Spleen (tissue), 11 donors: ENCODE results near the gene MLYCD. TPM values are rescaled to one million over a fixed set of nuclear protein-coding genes. Genes with fewer than 3 reads are reported as not detected.
A peak's percentile ranks its signal among the peaks of the same experiment; 100 is the strongest.

Experiments
- DNase-seq: peaks from one replicate; pipeline ENCODE4 v3.0.0-alpha.2; 2020
- H3K27ac ChIP-seq, 8 donors: fragments of 200-600 bp; sonication (generic) in 7 of 8; 1 replicate in 4 of 8; 2 replicates in 4 of 8; pipeline versions ENCODE4 v1.5.0 to v1.8.0; 2016 to 2021; ENCODE audit warnings: inconsistent platforms in 4 of 8, mild to moderate bottlenecking in 4 of 8, moderate library complexity in 1 of 8
- H3K27me3 ChIP-seq, 7 donors: fragments of 200-600 bp; sonication (generic) in 6 of 7; replicated peaks in 1 of 7; 1 replicate in 4 of 7; 2 replicates in 3 of 7; pipeline versions ENCODE4 v1.5.0 to v1.8.0; 2016 to 2021; ENCODE audit warnings: inconsistent platforms in 3 of 7, mild to moderate bottlenecking in 1 of 7
- H3K36me3 ChIP-seq, 6 donors: fragments of 200-600 bp; sonication (generic) in 5 of 6; 1 replicate in 4 of 6; 2 replicates in 2 of 6; pipeline versions ENCODE4 v1.5.0 to v1.8.0; 2016 to 2021; ENCODE audit warnings: inconsistent platforms in 2 of 6
- H3K4me1 ChIP-seq, 6 donors: fragments of 200-600 bp; sonication (generic) in 5 of 6; 1 replicate in 3 of 6; 2 replicates in 3 of 6; pipeline versions ENCODE4 v1.5.0 to v1.8.0; 2016 to 2021; ENCODE audit warnings: inconsistent platforms in 3 of 6
- H3K4me3 ChIP-seq, 8 donors: fragments of 200-600 bp; sonication (generic) in 7 of 8; 1 replicate in 4 of 8; 2 replicates in 4 of 8; pipeline versions ENCODE4 v1.5.0 to v1.8.0; 2016 to 2021; ENCODE audit warnings: inconsistent platforms in 4 of 8, mild to moderate bottlenecking in 4 of 8, moderate library complexity in 2 of 8
- H3K9me3 ChIP-seq, 8 donors: fragments of 200-600 bp; sonication (generic) in 7 of 8; 1 replicate in 4 of 8; 2 replicates in 4 of 8; pipeline versions ENCODE4 v1.5.0 to v1.8.0; 2016 to 2021; ENCODE audit warnings: inconsistent platforms in 4 of 8
- POLR2A ChIP-seq, 3 donors: fragments of 450-650 bp; IDR thresholded peaks; one replicate each; pipeline ENCODE4 v1.5.1; 2017; ENCODE audit warnings: antibody characterized with exemption in 3 of 3, mild to moderate bottlenecking in 1 of 3
- POLR2AphosphoS5 ChIP-seq, 3 donors: sonication (generic); formaldehyde crosslinking; IDR thresholded peaks; one replicate each; pipeline ENCODE4 v1.5.1; 2017; ENCODE audit warnings: antibody characterized with exemption in 3 of 3
- WGBS, 5 donors: extraction: QIAGEN DNeasy Blood & Tissue Kit in 3 of 5; methylation state at CpG; one replicate each; pipeline versions ENCODE4 v1.1.5 to v1.1.7; 2013 to 2018; 5-methylcytosine and 5-hydroxymethylcytosine counted together
- intact Hi-C: fragments of 100-400 bp; cut with DNase I; formaldehyde crosslinking; loops from one replicate; pipeline ENCODE4 v1.15.0; 2023; ENCODE audit warnings: low total_unique reads
- polyA plus RNA-seq, 3 donors: library from polyadenylated mRNA; stranded (reverse); fragments of 200-250 nt; gene quantifications; one replicate each; pipeline ENCODE4 v1.2.1, GENCODE V29; 2013
- total RNA-seq, 7 donors: library from RNA; depleted of rRNA in 3 of 7; stranded (reverse); fragments of >200 nt in 3 of 7; fragmentation: NEBNext Ultra II Directional in 4 of 7; extraction: Animal tissue kit (Norgen Biotek cat#: 25700) in 4 of 7; gene quantifications; one replicate each; pipeline versions ENCODE4 v1.1.0 to v1.2.1, GENCODE V29; 2016 to 2021
- TF ChIP-seq, protein P1 (sequence below), 11 experiments: fragments of 200-600 bp in 7 of 11; fragments of 450-650 bp in 4 of 11; sonication (generic) in 4 of 11; IDR thresholded peaks in 8 of 11; conservative IDR thresholded peaks in 3 of 11; 1 replicate in 7 of 11; 2 replicates in 4 of 11; pipeline versions ENCODE4 v1.4.0 to v1.8.0; 2016 to 2021; ENCODE audit warnings: antibody characterized with exemption in 11 of 11, inconsistent platforms in 4 of 11, mild to moderate bottlenecking in 1 of 11
- donor health status: healthy with polysubstance abuse.
- donor health status: DM: no; HTN: no; CAD: no; lungs with moderate emphysema.
- donor health status: DM: no; HTN: no; CAD: no.
- donor health status: Bipolar disorder and iron deficiency.
- donor health status: healthy.
- donor health status: DM: no; HTN: no; CAD: no.
- donor health status: DM: yes; HTN: yes; CAD: no.

The MLYCD gene
- total and polyA plus RNA-seq, 10 donors = 2.0 to 14.3 (median 9.9) TPM

DNA sequence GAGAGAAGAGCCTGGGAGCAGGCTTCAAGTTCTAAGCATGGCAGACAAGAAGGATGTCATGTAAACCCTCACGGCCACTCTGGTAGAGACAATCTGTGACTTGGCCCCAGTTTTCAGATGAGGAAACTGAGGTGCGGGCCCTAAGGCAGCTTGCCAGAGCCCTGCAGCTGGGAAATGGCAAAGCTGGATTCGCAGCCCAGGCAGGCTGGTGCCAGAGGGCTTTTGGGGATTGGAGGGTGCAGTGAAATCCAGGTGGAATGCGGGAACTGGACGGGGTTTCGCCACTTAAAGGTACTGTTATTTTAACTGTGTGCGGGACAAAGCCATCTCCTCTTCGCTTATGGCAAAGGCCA, 53.6 kb downstream of the MLYCD start:
- 20 to 41% (median 31%) methylated on average over 6 to 8 of the region's 8 CpGs for WGBS, 5 donors
- peak; percentile 73 for DNase-seq
- intact Hi-C loops = loop anchor here (10.0 kb wide), 2 partner anchors 112 to 222 kb away; no protein-coding TSS in a partner anchor
- Histone ChIP-seq H3K36me3 (peaks cover 0 to 2% (median 0%) of the 10 kb centered on the region in 6 donors), H3K4me1 (peaks cover 0 to 51% (median 34%) of the 10 kb centered on the region in 6 donors), H3K27me3 (peaks cover 0 to 44% (median 5%) of the 10 kb centered on the region in 7 donors), H3K4me3 (peak overlapping the region in 6 of 8 donors; percentile 44 to 77 (median 50)), H3K9me3 (no peaks in the 10 kb centered on the region), H3K27ac (peak overlapping the region in 7 of 8 donors; percentile 81 to 95 (median 88))
- TF ChIP-seq POLR2A (IDR thresholded peaks at IDR 0.05) (no peak), POLR2AphosphoS5 (IDR thresholded peaks at IDR 0.05) (no peak)
- TF ChIP-seq, protein P1, sequence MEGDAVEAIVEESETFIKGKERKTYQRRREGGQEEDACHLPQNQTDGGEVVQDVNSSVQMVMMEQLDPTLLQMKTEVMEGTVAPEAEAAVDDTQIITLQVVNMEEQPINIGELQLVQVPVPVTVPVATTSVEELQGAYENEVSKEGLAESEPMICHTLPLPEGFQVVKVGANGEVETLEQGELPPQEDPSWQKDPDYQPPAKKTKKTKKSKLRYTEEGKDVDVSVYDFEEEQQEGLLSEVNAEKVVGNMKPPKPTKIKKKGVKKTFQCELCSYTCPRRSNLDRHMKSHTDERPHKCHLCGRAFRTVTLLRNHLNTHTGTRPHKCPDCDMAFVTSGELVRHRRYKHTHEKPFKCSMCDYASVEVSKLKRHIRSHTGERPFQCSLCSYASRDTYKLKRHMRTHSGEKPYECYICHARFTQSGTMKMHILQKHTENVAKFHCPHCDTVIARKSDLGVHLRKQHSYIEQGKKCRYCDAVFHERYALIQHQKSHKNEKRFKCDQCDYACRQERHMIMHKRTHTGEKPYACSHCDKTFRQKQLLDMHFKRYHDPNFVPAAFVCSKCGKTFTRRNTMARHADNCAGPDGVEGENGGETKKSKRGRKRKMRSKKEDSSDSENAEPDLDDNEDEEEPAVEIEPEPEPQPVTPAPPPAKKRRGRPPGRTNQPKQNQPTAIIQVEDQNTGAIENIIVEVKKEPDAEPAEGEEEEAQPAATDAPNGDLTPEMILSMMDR (IDR thresholded peaks at IDR 0.05 in 8 of 11, conservative IDR thresholded peaks at IDR 0.05 in 3 of 11) = no peak

DNA sequence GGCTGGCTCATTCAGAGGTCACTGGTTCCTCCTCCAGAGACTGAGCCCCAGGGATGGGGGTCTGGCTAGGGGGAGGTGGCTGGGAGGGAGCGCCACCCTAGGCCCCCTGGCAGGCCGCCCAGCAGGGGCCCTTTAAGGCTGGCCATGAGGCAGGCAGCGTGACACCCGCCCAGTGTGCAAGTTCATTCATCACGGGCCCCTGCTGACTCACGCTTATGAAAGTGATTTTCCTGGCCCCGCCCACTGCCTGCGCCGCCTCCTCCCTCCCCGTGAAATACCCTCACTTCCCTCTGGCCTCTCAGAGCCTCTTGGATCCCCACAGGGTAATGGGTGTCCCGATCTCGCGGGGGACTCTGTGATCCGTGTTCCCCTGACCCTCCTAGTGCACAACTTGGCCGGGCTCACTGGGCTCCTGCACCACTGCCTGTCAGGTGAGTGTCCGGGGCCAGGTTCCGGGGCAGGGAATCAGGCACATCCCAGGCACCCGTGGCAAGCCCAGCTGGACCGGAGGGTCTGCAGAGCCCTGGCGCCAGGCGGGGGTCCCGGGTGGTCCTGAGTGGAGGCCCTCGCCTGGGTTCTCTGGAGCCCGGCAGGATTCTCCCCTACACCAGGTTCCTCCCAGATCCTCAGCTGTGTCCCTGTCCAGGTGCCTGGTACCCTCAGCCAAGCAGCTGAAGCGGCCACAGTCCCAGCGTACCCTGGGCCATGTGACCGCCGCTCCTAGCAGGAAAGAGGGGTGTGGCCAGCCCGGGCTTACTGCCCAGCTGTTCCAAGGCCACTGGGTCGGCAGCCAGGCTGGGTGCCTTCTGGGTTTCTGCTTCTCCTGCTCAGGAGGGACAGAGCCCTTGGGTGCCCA, 54.3 kb downstream of the MLYCD start, which contains the start of gene OSGIN1:
Gene OSGIN1, plus strand, starts transcription at position 301 of the 856 bp plus-strand sequence. CDS start 4,432 bp downstream, outside the sequence.
- DNase-seq = peak; percentile 94
- Histone ChIP-seq H3K27ac (peak within 1 kb of the TSS; percentile 68 to 95 (median 88)), H3K4me1 (peaks cover 0 to 51% (median 34%) of the 10 kb centered on the region in 6 donors), H3K27me3 (peaks cover 0 to 44% (median 5%) of the 10 kb centered on the region in 7 donors), H3K36me3 (peaks cover 0 to 8% (median 0%) of the 10 kb centered on the region in 6 donors), H3K9me3 (no peaks in the 10 kb centered on the region), H3K4me3 (peak within 1 kb of the TSS; percentile 29 to 77 (median 48))
- intact Hi-C loops = loop anchor here (10.0 kb wide), 2 partner anchors 112 to 222 kb away; no protein-coding TSS in a partner anchor
- TF ChIP-seq POLR2A (IDR thresholded peaks at IDR 0.05) (peak in 1 of 3 donors; percentile 87), POLR2AphosphoS5 (IDR thresholded peaks at IDR 0.05) (peak; percentile 89 to 92 (median 91))
- TF ChIP-seq, protein P1 (IDR thresholded peaks at IDR 0.05 in 8 of 11, conservative IDR thresholded peaks at IDR 0.05 in 3 of 11) = peak in 1 of 11 experiments; percentile 11
- 0 to 7% (median 3%) methylated on average over 8 to 30 of the region's 30 CpGs for WGBS, 5 donors

DNA sequence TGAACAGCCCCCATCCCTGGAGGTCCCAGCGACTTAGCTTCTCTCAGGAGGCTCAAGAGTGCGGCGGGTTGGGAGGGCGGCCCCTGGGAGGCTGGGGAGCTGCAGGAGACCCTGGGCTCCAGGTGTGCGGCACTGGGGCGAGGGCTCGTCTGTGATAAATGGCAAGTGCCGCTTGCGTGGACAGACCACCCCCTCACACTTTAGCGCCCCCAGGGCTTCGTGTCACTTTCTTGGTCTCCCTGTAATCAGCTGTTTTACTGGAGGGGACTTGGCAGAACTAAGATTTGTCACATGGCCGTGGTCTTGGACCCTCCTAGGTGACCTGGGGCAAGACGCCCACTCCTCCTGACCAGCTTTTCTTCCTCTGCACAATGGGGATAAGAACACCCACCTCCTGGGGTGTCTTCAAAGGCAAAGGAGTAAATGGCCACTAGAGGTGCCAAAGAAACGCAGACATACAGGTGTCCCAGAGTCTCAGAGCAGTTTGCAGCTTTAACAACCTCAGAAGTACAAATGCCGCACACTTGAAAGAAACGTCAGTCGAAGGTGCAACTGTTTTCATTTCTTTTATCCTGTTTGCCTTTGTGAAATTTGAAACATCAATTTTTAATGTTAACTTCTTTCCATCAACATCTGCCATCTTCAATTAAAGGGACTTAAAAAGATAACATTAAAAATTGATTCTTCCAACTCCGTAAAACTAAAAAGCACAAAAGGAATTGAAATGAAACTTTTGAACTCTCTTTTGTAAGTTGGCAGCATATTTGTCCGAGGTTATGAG, 55.1 kb downstream of the MLYCD start:
- H3K27ac ChIP-seq = peak overlapping the region; percentile 68 to 95 (median 88)
- 21 to 37% (median 28%) methylated on average over 19 of the region's 19 CpGs for WGBS, 5 donors
- peaks cover 0 to 44% (median 5%) of the 10 kb centered on the region in 7 donors for H3K27me3 ChIP-seq
- DNase-seq = no peak
- peaks cover 0 to 51% (median 34%) of the 10 kb centered on the region in 6 donors for H3K4me1 ChIP-seq
- H3K9me3 ChIP-seq = no peaks in the 10 kb centered on the region
- intact Hi-C loops = loop anchor here (10.0 kb wide), 2 partner anchors 111 to 221 kb away; no protein-coding TSS in a partner anchor
- peaks cover 0 to 17% (median 0%) of the 10 kb centered on the region in 6 donors for H3K36me3 ChIP-seq
- TF ChIP-seq POLR2A (IDR thresholded peaks at IDR 0.05) (no peak), POLR2AphosphoS5 (IDR thresholded peaks at IDR 0.05) (no peak)
- TF ChIP-seq, protein P1 (IDR thresholded peaks at IDR 0.05 in 8 of 11, conservative IDR thresholded peaks at IDR 0.05 in 3 of 11) = peak in 7 of 11 experiments; percentile 6 to 50 (median 28)
- peak overlapping the region; percentile 29 to 77 (median 48) for H3K4me3 ChIP-seq
